Stimulated activated CD4-positive, alpha-beta T cell treated with anti-CD3 and anti-CD28 coated beads, Interleukin-1b, Interleukin-23, amount 100 ng/mL, for 48 hours (primary cell): ENCODE data around the gene BTF3L4.
"Not testable (repeated sequence)": the region's sequence is repeated elsewhere in the genome, so short reads cannot be mapped to it uniquely, and the experiment has no call there.

Experiments
- DNase-seq: peaks from one replicate; pipeline ENCODE4 v3.0.0-alpha.2; 2020

BTF3L4 gene

GRCh38 chr1:52055866-52056162, 281 bp upstream of the BTF3L4 start:
- no peak for DNase-seq

GRCh38 chr1:52056937-52057231, 789 bp downstream of the BTF3L4 start:
- no peak for DNase-seq

- DNase-seq = no peak
Observed at GRCh38 chr1:52057255-52057654, 1.2 kb downstream of the BTF3L4 start.

- no peak for DNase-seq
Observed at GRCh38 chr1:52057876-52058415, 1.9 kb downstream of the BTF3L4 start.

- no peak for DNase-seq
Observed at GRCh38 chr1:52059321-52059720, 3.2 kb downstream of the BTF3L4 start.

- DNase-seq = no peak
Observed at GRCh38 chr1:52059888-52060287, 3.8 kb downstream of the BTF3L4 start.

DNA sequence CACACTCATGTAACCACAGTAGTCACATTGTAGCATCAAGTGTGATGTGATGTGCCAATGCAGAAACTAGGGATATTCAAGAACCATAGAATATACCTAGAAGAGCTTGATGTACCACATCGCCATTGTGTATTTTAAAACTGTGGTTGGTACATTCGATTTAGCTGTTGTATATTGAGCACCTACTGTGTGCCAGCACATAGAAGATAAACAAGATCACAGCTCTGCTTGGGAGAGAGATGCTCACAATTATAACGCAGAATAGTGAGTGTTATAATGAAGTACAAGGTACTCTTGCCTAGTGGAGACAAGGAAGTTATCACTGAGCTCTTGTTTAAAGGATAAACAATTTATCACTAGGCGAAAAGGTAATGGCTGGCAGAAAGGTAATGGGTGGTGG, 4.7 kb downstream of the BTF3L4 start:
- DNase-seq = no peak

- no peak for DNase-seq
Observed at GRCh38 chr1:52063192-52063591, 7.1 kb downstream of the BTF3L4 start.

GRCh38 chr1:52070704-52071103, 14.6 kb downstream of the BTF3L4 start:
- DNase-seq = no peak

- no peak for DNase-seq
Observed at GRCh38 chr1:52072291-52072690, 16.2 kb downstream of the BTF3L4 start.

GRCh38 chr1:52077277-52077676, 21.2 kb downstream of the BTF3L4 start:
- DNase-seq = not testable (repeated sequence)

DNA sequence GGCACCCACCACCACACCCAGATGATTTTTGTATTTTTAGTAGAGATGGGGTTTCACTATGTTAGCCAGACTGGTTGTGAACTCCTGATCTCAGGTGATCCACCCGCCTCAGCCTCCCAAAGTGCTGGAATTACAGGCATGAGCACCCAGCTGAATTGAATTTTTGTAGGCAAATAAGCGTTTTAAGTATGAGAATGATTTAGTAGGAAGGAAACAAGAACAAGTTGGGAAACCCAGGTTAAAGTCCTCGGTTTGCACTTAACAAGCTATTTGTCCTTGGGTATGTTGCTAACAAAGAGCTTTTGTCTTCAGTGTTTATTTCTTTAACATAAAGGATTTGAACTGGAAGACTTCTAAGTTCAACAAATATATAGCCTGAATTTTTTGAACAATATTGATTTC, 23.9 kb downstream of the BTF3L4 start:
- no peak for DNase-seq

GRCh38 chr1:52087892-52088291, 31.8 kb downstream of the BTF3L4 start:
- DNase-seq = not testable (repeated sequence)

GRCh38 chr1:52094300-52094699, 38.2 kb downstream of the BTF3L4 start:
- not testable (repeated sequence) for DNase-seq

GRCh38 chr1:52096216-52096615, 40.1 kb downstream of the BTF3L4 start:
- no peak for DNase-seq

DNA sequence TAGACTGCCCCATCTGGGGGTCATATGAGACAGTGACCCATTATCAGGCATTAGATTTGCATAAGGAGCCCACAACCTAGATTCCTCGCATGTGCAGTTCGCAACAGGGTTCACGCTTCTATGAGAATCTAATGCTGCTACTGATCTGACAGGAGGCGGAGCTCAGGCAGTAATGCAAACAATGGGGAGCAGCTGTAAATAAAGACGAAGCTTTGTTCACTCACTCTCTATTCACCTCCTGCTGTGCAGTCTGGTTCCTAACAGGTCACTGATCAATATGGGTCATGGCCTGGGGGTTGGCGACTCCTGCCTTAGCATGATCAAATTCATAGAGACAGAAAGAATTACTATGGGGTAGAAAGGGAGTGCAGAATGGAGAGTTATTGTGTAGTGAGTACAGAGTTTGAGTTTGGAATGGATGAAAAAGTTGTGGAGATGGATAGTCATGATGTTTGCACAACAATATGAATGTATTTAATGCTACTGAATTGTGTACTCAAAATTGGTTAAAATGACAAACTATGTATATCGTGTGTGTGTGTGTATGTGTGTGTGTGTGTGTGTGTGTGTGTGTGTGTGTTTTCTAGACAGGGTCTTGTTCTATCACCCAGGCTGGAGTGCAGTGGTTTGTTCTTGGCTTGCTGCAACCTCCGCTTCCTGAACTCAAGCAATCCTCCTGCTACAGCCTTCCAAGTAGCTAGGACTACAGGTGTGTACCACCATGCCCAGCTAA, 42.2 kb downstream of the BTF3L4 start:
- DNase-seq = no peak

DNA sequence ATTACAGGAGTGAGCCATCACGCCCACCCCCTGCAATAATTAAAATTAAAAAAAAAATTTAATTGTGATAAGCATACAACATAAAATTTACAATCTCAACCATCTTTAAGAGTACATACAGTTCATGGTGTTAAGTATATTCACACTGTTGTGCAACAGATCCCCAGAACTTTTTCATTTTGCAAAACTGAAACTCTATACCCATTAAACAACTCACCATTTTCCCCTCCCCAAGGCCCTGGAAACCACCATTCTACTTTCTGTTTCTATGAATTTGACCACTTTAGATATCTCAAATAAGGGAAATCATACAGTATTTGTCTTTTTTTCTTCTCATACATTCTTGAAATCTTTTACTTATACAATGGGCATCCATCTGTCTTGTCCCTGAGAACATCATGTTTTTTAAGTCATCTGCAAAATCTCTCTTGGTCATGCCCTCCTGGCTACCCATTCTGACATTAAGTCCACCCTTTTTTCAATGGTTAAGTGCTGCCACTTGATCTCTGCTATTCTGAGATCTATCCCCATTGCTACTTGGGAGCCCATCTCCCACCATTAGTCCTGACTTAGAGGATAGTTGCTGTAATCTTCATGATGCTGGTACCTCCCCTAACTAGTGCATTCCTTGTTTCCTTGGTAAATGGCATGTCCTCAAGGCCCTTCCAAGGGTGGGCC, 46.4 kb downstream of the BTF3L4 start:
- DNase-seq = no peak

- DNase-seq = no peak
Observed at GRCh38 chr1:52111492-52111891, 55.4 kb downstream of the BTF3L4 start.

DNA sequence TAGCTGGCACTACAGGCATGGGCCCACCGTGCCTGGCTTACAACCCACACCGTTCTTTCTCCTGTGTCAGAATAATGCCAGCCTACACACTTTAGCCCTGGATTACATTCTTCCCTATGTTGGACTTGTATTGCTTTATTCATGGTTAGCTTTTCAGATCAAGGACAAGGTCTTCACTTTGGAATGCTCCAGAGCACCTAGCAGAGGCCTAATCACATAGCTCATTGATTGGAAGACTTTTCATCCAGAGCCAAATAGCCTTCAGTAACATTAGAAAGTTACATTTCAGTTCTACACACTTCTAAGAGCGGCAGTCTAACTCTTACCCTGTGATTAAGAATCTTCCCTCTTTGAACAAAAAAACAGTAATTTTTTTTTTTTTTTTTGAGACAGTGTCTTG, 56.4 kb downstream of the BTF3L4 start:
- DNase-seq = no peak

DNA sequence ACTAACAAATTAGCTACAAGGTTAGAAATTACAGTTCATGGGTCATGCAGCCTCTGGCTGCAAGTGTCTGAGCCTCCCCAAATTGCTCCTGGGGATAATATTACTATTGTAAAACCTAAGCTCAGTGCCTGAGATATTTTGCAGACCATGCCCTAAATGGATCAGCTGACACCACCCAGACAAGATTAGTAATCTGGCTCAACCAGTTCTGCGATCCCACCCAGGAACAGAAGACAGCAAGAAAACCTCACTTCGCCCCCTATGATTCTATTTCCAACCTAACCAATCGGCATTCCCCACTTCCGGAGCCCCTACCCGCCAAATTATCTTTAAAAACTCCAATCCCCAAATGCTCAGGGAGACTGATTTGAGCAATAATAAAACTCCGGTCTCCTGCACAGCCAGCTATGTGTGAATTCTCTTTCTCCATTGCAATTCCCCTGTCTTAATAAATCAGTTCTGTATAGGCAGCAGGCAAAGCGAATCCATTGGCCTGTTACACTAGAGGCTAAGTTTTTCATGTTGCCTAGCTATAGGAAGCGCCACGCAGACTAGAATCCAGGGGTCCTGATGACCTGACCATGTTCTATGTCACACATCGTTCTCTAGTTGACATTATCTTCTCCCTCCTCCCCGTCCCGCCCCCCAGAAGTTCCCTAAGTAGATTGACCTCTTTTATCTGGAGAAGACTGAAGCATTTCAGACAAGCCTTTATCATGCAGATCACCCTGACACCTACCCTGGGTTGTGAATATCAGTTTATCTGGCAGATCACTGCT, 63.4 kb downstream of the BTF3L4 start:
- no peak for DNase-seq

GRCh38 chr1:52122384-52122783, 66.3 kb downstream of the BTF3L4 start:
- no peak for DNase-seq

GRCh38 chr1:52123622-52124021, 67.5 kb downstream of the BTF3L4 start:
- DNase-seq = no peak

- no peak for DNase-seq
Observed at GRCh38 chr1:52125736-52126359, 69.8 kb downstream of the BTF3L4 start.
